ENCODE measurements around the gene MYO19.

MYO19 gene, protein sequence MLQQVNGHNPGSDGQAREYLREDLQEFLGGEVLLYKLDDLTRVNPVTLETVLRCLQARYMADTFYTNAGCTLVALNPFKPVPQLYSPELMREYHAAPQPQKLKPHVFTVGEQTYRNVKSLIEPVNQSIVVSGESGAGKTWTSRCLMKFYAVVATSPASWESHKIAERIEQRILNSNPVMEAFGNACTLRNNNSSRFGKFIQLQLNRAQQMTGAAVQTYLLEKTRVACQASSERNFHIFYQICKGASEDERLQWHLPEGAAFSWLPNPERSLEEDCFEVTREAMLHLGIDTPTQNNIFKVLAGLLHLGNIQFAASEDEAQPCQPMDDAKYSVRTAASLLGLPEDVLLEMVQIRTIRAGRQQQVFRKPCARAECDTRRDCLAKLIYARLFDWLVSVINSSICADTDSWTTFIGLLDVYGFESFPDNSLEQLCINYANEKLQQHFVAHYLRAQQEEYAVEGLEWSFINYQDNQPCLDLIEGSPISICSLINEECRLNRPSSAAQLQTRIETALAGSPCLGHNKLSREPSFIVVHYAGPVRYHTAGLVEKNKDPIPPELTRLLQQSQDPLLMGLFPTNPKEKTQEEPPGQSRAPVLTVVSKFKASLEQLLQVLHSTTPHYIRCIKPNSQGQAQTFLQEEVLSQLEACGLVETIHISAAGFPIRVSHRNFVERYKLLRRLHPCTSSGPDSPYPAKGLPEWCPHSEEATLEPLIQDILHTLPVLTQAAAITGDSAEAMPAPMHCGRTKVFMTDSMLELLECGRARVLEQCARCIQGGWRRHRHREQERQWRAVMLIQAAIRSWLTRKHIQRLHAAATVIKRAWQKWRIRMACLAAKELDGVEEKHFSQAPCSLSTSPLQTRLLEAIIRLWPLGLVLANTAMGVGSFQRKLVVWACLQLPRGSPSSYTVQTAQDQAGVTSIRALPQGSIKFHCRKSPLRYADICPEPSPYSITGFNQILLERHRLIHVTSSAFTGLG

DNA sequence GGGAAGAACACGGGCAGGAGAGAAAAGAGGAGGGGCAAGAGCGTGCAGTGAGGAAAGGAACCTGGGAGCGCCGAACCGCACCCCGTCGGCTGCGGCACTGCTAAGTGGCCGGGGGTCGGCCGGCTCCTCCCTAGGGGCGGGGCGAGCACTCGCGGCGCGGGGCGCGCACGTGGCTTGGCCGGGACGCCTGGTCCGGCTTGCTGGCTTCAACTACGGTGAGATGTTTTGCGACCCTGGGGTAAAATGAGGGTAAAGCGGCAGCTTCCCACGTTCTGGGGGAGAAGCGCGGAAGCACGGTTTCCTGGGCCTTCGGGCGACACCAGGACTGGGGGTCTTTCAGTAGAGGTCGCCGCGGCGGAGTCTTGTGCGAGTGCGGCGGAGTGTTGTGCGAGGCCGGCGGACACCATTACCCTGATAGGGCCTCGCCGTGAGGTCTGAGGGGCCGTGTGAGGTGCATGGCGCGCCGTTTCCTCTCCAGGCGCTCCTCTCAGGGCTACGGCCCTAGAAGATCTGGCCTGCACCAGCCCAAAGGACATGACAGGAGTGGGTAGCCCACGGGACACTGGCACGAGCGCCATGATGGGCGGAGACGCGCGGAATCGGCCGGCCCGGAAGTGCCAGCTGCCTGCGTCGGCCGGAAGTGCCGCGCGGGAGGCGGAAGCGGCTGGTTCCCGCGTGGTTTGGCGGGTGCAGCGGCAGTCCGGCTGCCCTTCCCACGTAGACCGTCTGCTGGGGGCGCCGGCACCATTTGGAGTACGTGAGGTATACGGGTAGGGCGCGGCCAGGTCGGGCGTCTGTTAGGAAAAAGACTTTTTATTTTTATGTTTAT is at the start of gene MYO19, which contains the start of gene PIGW:
Gene MYO19, minus strand, starts transcription at position 29 of the 829 bp plus-strand sequence. CDS start 2,330 bp downstream, outside the sequence.
Gene PIGW, plus strand, starts transcription at position 148 of the 829 bp plus-strand sequence. CDS start 2,115 bp downstream, outside the sequence.
- no peak for TF ChIP-seq CTCF (IDR thresholded peaks at IDR 0.05; ENCODE audit: unreplicated experiment in 3 of 3)
- H3K4me1 Mint-ChIP-seq, result peaks cover 4% of the 10 kb centered on the region
- peaks cover 23% of the 10 kb centered on the region for H3K36me3 Mint-ChIP-seq (ENCODE audit: low read depth)
- H3K4me3 Mint-ChIP-seq, result peak within 1 kb of the TSS; percentile 98 to 99 (median 99)
- H3K9me3 Mint-ChIP-seq, result no peaks in the 10 kb centered on the region
- peak within 1 kb of the TSS; percentile 97 to 99 (median 98) for H3K27ac Mint-ChIP-seq
- H3K27me3 Mint-ChIP-seq (ENCODE audit: low read depth), result no peaks in the 10 kb centered on the region

DNA sequence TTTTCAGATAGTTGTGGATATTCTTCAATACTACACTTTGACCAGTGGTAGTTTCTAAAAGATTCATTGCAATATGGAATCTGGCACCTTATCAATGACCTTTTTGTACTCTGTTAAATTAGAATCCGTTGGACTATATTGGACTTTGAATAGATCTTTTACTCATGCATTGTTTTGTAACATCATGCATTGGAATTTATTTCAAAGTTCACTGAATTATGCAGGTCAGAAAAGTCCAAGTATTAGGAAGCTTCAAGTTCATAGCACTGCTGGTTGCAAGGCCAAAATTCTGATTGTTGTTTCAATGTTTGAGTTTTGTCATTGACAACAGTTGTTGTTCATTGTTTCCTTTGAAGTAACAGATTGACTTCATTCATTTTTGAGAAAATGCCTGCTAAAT is 49.1 kb upstream of the MYO19 start:
- H3K9me3 Mint-ChIP-seq, result no peaks in the 10 kb centered on the region
- no peak overlapping the region for H3K27ac Mint-ChIP-seq
- no peak overlapping the region for H3K4me3 Mint-ChIP-seq
- no peak for TF ChIP-seq CTCF (IDR thresholded peaks at IDR 0.05; ENCODE audit: unreplicated experiment in 3 of 3)
- no peaks in the 10 kb centered on the region for H3K27me3 Mint-ChIP-seq (ENCODE audit: low read depth)
- H3K36me3 Mint-ChIP-seq (ENCODE audit: low read depth), result peaks cover 60% of the 10 kb centered on the region
- H3K4me1 Mint-ChIP-seq, result no peaks in the 10 kb centered on the region

DNA sequence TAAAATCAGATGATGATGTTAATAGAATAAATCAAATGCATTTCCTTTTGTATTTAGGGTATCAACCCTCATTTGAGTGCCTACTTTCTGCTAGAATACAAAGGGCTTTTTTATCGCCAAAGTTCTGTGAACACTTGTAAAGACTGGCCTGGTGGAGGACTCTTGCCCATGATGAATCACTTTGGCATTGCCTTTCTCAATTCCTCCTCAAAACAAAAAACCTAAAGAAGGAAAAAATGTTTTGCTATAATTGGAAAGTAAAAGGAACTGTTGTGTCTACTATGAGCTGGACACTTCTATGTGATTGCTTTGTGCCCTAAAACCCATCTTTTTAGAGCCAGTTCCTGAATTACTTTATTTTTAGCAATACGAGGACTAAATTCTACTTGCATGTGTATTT is 44.0 kb upstream of the MYO19 start:
- Mint-ChIP-seq H3K4me3 (no peak overlapping the region), H3K9me3 (no peaks in the 10 kb centered on the region)
- no peak for TF ChIP-seq CTCF (IDR thresholded peaks at IDR 0.05; ENCODE audit: unreplicated experiment in 3 of 3)

GRCh38 chr17:36576793-36577192 is 42.1 kb upstream of the MYO19 start:
- no peaks in the 10 kb centered on the region for H3K4me1 Mint-ChIP-seq
- no peak overlapping the region for H3K27ac Mint-ChIP-seq
- peaks cover 70% of the 10 kb centered on the region for H3K36me3 Mint-ChIP-seq (ENCODE audit: low read depth)
- H3K27me3 Mint-ChIP-seq (ENCODE audit: low read depth), result no peaks in the 10 kb centered on the region
- no peaks in the 10 kb centered on the region for H3K9me3 Mint-ChIP-seq
- no peak for TF ChIP-seq CTCF (IDR thresholded peaks at IDR 0.05; ENCODE audit: unreplicated experiment in 3 of 3)
- no peak overlapping the region for H3K4me3 Mint-ChIP-seq

More for the DNA sequence above, 44.0 kb upstream of the MYO19 start:
- H3K4me1 Mint-ChIP-seq, result no peaks in the 10 kb centered on the region
- H3K27ac Mint-ChIP-seq, result no peak overlapping the region
- H3K27me3 Mint-ChIP-seq (ENCODE audit: low read depth), result no peaks in the 10 kb centered on the region
- peaks cover 61% of the 10 kb centered on the region for H3K36me3 Mint-ChIP-seq (ENCODE audit: low read depth)

DNA sequence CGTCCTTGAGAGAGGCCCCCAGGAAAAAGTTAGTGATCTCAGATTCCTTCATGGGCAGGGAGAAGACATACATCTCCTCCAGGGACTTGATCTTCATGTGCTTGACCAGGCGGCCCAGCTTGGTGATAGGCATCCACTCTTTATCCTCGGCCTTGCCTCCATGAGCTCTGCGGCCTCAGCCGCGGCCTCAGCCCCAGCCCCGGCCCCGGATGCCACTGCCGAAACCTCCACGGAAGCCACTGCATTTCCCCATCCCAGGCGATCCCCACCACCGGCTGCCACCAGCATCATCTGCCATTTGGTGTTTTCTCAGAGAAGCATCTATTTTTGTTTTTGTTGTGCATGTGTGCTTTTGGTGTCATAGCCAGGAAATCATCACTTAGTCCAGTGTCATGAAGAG is 40.4 kb upstream of the MYO19 start:
- H3K4me1 Mint-ChIP-seq, result no peaks in the 10 kb centered on the region
- H3K27ac Mint-ChIP-seq, result no peak overlapping the region
- no peaks in the 10 kb centered on the region for H3K9me3 Mint-ChIP-seq
- no peaks in the 10 kb centered on the region for H3K27me3 Mint-ChIP-seq (ENCODE audit: low read depth)
- no peak for TF ChIP-seq CTCF (IDR thresholded peaks at IDR 0.05; ENCODE audit: unreplicated experiment in 3 of 3)
- peaks cover 57% of the 10 kb centered on the region for H3K36me3 Mint-ChIP-seq (ENCODE audit: low read depth)
- no peak overlapping the region for H3K4me3 Mint-ChIP-seq

All from nephron (organoid).